Lung (tissue), 12 donors: Measurements from ENCODE around the gene PALLD. TPM values are rescaled to one million over a fixed set of nuclear protein-coding genes. Genes with fewer than 3 reads are reported as not detected.

Experiments
- ATAC-seq: fragments of 200-7000 bp; cut with Tn5 transposase; one replicate; pipeline ENCODE4 v1.9.1; 2020; ENCODE audit warnings: moderate number of reproducible peaks; ENCODE audit not compliant: insufficient read depth, low FRiP score
- DNase-seq, 3 donors: peaks; one replicate each; pipeline ENCODE4 v3.0.0-alpha.2; 2013 to 2017
- H3K27ac ChIP-seq, 2 donors: one replicate each; pipeline ENCODE4 v1.5.1; 2013; ENCODE audit warnings: mild to moderate bottlenecking in 2 of 2, moderate library complexity in 2 of 2, control low read depth in 1 of 2, inconsistent platforms in 1 of 2, low read depth in 1 of 2, low read length in 1 of 2
- H3K27me3 ChIP-seq, 3 donors: one replicate each; pipeline ENCODE4 v1.5.1; 2013; ENCODE audit warnings: low read length in 2 of 3; ENCODE audit not compliant: control insufficient read depth in 3 of 3, insufficient read depth in 3 of 3
- H3K36me3 ChIP-seq, 4 donors: one replicate each; pipeline ENCODE4 v1.5.1; 2013; ENCODE audit warnings: low read length in 4 of 4, mild to moderate bottlenecking in 1 of 4, moderate library complexity in 1 of 4; ENCODE audit not compliant: control insufficient read depth in 4 of 4, insufficient read depth in 4 of 4
- H3K4me1 ChIP-seq, 5 donors: one replicate each; pipeline ENCODE4 v1.5.1; 2013; ENCODE audit warnings: low read length in 5 of 5, mild to moderate bottlenecking in 2 of 5, moderate library complexity in 1 of 5; ENCODE audit not compliant: control insufficient read depth in 5 of 5, insufficient read depth in 5 of 5
- H3K4me3 ChIP-seq: one replicate; pipeline ENCODE4 v1.5.1; 2013; ENCODE audit warnings: mild to moderate bottlenecking, control low read depth, moderate library complexity
- H3K9ac ChIP-seq, 2 donors: one replicate each; pipeline ENCODE4 v1.5.1; 2013; ENCODE audit warnings: low read length in 2 of 2, control low read depth in 1 of 2; ENCODE audit not compliant: insufficient read depth in 1 of 2
- H3K9me3 ChIP-seq, 4 donors: one replicate each; pipeline ENCODE4 v1.5.1; 2013; ENCODE audit warnings: low read length in 3 of 4, mild to moderate bottlenecking in 1 of 4, moderate library complexity in 1 of 4; ENCODE audit not compliant: control insufficient read depth in 4 of 4, insufficient read depth in 3 of 4
- whole genome bisulfite sequencing, 2 donors: extraction: QIAGEN DNeasy Blood & Tissue Kit; methylation state at CpG; one replicate each; pipeline ENCODE4 v1.1.7; 2013; 5-methylcytosine and 5-hydroxymethylcytosine counted together
- polyA plus RNA-seq, 2 donors: library from polyadenylated mRNA; stranded (reverse); fragments of 200-250 nt; gene quantifications; one replicate each; pipeline ENCODE4 v1.2.1, GENCODE V29; 2013
- total RNA-seq, 2 donors: library from RNA; depleted of rRNA in 1 of 2; stranded (reverse); fragments of >200 nt in 1 of 2; gene quantifications; one replicate each; pipeline ENCODE4 v1.2.1, GENCODE V29; 2014 to 2021
- TF ChIP-seq, protein P1 (sequence below): IDR thresholded peaks from 2 replicates; pipeline ENCODE4 v1.5.1; 2012; ENCODE audit warnings: mild to moderate bottlenecking; ENCODE audit errors: control extremely low read depth, extremely low read depth
- donor health status: control.
- donor health status: control.
- donor health status: Bipolar disorder and iron deficiency.
- donor health status: healthy.
- donor health status: DM: yes; HTN: yes; CAD: no.

PALLD gene
- total and polyA plus RNA-seq, 4 donors, result 20.7 to 139 (median 63.0) TPM

DNA sequence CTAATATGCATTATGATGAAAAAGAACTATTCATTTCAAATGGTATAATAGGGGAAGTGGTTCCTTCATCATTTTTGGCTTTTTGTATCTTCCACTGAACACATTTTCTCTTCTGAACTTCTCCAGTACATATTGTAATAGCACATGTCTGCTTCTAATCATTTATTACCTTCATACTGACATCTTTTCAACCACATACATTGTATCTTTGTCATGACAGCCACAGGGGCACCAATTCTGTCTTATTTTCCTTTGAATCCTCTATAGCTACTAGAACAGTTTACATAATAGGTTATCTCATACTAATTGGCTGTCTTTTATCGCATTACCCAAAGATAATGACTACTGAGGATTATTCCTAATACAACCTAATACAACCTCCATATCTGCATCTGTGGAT lies 37.7 kb downstream of the PALLD start:
- H3K9ac ChIP-seq, result no peak overlapping the region
- H3K4me3 ChIP-seq, result no peak overlapping the region
- 90 to 94% methylated on average over 1 of the region's 1 CpG for WGBS, 2 donors
- TF ChIP-seq, protein P1, sequence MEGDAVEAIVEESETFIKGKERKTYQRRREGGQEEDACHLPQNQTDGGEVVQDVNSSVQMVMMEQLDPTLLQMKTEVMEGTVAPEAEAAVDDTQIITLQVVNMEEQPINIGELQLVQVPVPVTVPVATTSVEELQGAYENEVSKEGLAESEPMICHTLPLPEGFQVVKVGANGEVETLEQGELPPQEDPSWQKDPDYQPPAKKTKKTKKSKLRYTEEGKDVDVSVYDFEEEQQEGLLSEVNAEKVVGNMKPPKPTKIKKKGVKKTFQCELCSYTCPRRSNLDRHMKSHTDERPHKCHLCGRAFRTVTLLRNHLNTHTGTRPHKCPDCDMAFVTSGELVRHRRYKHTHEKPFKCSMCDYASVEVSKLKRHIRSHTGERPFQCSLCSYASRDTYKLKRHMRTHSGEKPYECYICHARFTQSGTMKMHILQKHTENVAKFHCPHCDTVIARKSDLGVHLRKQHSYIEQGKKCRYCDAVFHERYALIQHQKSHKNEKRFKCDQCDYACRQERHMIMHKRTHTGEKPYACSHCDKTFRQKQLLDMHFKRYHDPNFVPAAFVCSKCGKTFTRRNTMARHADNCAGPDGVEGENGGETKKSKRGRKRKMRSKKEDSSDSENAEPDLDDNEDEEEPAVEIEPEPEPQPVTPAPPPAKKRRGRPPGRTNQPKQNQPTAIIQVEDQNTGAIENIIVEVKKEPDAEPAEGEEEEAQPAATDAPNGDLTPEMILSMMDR, result no peak
- ATAC-seq (no peak), DNase-seq (no peak)
- no peak overlapping the region for H3K27ac ChIP-seq
- no peaks in the 10 kb centered on the region for H3K9me3 ChIP-seq
- peaks cover 0 to 24% (median 4%) of the 10 kb centered on the region in 5 donors for H3K4me1 ChIP-seq
- no peaks in the 10 kb centered on the region for H3K36me3 ChIP-seq
- H3K27me3 ChIP-seq, result no peaks in the 10 kb centered on the region

DNA sequence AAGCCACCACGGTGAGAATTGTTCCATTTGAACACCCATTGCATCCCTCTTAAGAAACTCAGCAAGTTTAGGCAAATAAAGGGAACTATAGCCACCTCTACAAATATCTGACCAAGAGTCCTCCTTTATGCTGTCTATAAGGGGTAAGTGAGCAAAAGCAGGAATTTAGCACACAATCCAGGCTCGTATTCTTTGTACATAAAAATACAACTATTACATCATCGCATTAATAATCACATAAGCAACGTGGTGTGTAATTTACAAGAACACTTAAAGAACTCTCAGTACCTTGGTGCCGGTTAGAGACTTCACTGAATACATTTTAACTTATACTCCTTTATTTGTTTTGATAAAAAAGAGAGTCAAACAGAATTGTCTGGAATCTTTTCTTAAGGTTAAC lies 38.8 kb downstream of the PALLD start:
- DNase-seq (no peak), ATAC-seq (no peak)
- Histone ChIP-seq H3K27me3 (no peaks in the 10 kb centered on the region), H3K4me1 (peaks cover 0 to 19% (median 6%) of the 10 kb centered on the region in 5 donors), H3K9me3 (no peaks in the 10 kb centered on the region), H3K36me3 (no peaks in the 10 kb centered on the region), H3K4me3 (no peak overlapping the region), H3K9ac (no peak overlapping the region), H3K27ac (no peak overlapping the region)
- WGBS, 2 donors, result 55 to 70% methylated on average over 5 of the region's 5 CpGs
- TF ChIP-seq, protein P1, result no peak

DNA sequence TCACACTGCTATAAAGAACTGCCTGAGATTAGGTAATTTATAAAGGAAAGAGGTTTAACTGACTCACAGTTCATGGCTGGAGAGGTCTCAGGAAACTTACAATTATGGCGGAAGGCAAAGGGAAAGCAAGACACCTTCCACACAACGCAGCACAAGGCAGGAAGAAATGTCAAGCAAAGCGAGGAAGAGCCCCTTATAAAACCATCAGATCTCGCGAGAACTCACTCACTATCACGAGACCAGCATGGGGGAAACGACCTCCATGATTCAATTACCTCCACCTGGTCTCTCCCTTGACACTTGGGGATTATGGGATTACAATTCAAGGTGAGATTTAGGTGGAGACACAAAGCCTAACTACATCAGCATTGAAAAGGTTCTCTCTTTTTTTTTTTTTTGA lies 39.6 kb downstream of the PALLD start:
- WGBS, 2 donors, result 83 to 84% methylated on average over 7 of the region's 7 CpGs
- Histone ChIP-seq H3K36me3 (no peaks in the 10 kb centered on the region), H3K27ac (peak overlapping the region in 1 of 2 donors; percentile 50), H3K4me3 (no peak overlapping the region), H3K27me3 (no peaks in the 10 kb centered on the region), H3K4me1 (peaks cover 0 to 16% (median 6%) of the 10 kb centered on the region in 5 donors), H3K9me3 (no peaks in the 10 kb centered on the region), H3K9ac (no peak overlapping the region)
- TF ChIP-seq, protein P1, result no peak
- DNase-seq, result no peak
- no peak for ATAC-seq

DNA sequence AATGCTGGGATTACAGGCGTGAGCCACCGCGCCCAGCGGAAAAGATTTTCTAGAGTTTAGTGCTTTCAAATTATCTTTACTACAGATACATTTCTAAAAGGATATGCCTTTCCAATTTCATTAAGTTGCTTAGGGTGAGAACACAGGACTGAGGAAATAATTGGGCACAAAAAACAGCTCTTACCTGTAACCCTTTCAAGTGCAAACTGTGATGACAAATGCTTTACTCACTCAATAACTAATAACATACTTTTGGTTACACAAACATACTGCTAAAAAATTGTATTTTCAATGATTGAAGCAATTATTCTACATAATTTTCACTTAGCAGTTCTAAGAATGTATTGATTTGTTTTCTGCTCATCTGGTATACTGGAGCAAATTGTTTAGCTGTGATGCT lies 40.2 kb downstream of the PALLD start:
- Histone ChIP-seq H3K27me3 (no peaks in the 10 kb centered on the region), H3K4me1 (peaks cover 0 to 14% (median 6%) of the 10 kb centered on the region in 5 donors), H3K27ac (no peak overlapping the region), H3K9ac (no peak overlapping the region), H3K4me3 (no peak overlapping the region), H3K9me3 (no peaks in the 10 kb centered on the region), H3K36me3 (no peaks in the 10 kb centered on the region)
- WGBS, 2 donors, result 97 to 99% methylated on average over 4 of the region's 4 CpGs
- ATAC-seq (no peak), DNase-seq (no peak)
- TF ChIP-seq, protein P1, result no peak
